HG03045 (cell line): ENCODE results near the gene MIOS.
"Not testable (repeated sequence)": the region's sequence is repeated elsewhere in the genome, so short reads cannot be mapped to it uniquely, and the experiment has no call there.

Experiments
- ATAC-seq: cut with Tn5 transposase; IDR thresholded peaks from one replicate; pipeline ENCODE4 v1.9.1; 2021; ENCODE audit warnings: mild to moderate bottlenecking, moderate library complexity; ENCODE audit not compliant: unreplicated experiment

Gene MIOS

DNA sequence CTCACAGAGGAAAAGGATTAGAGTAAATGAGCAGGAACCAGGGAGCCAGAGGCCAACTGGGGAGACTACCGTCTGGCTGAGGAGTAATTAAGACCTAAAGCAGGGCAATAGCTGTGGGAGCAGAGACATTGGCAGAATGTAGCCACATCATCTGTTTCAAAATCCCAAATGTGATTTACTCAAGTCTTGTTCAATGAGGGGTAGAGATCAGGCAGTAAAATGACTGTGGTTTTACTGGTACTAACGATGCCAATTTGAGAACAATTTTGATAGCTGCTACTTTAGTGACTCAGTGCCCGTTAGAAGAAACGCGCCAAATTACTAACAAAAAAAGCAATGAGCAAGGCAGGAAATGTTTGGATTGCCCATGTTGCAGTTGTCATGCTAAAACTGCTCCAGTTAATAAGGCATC lies 12.7 kb upstream of the MIOS start:
- no peak for ATAC-seq

DNA sequence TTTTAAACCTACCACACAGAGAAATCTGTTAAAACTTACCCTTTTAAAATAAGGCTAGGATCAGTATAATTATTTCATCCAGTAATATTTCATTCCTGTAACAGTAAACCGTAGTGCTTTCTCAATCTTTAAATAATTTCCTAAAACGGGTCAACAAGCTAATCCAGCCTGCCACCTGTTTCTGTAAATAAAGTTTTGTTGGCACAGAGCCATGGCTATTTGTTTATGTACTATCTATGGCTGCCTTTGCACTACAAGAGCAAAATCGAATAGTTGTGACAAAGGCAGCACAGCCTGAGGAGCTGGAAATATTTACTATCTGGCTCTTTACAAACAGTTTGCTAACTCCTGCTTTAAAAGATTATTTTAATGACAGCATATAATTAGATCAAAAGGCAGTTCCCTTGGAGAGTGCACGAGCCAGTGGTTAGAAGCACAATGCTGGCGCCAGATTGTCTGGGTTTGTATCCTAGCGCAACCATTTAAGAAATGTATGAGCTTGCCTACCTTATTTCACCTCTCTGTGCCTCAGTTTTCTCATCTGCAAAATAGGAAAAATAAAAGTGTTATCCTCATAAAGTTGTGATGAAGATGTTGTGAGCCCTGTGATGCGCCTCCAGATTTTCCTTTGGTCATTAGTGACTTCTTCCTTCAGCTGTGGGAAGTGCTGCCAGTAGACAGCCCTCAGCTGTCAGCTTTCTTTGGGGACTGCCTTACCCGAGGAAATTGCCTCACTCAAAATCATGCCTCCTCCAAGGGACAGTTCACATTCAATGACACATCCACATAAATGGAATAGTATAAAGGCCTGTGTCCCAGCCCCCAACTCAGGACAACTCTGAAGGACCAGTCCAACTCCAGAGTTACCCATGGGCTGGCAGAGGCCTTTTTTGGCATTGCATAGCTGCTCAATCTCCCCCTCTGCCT lies 11.8 kb upstream of the MIOS start:
- no peak for ATAC-seq

DNA sequence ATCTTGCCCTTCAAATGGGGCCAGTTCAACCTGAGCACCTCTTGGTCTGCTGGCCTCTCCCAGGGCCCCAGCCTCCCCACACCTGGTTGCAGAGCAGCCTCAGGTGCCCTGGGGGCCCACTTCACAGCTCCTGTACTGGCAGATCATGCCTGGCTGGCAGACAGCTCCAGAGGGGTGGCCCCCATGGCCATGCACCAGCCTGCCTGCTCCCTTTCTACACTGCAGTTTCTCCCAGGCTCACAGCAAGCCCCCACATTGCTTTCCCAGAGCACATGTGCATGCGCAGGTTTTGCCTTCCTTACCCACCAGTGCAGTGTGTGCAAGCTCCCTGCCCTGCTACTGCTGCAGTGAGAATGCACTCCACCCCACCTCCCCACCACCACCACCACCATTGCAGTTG lies 9.8 kb upstream of the MIOS start:
- no peak for ATAC-seq

DNA sequence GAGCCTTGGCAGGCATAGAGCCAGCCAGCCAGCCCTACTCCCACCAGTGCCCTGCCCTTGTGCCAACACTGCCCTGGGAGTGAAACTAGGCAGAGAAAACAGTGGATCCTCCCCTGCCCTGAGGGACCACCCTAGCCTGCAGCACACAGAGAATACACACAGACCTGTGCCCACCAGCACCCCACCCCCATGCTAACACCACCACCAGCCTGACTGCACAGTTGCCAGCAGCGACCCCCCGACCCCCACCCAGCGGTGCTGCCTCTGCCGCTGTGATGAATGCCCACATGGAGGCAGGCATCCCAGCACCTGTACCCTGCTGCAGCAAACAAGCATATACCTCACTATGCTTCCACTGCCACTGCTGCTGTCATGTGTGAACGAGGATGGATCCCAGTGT lies 9.4 kb upstream of the MIOS start:
- ATAC-seq = no peak

DNA sequence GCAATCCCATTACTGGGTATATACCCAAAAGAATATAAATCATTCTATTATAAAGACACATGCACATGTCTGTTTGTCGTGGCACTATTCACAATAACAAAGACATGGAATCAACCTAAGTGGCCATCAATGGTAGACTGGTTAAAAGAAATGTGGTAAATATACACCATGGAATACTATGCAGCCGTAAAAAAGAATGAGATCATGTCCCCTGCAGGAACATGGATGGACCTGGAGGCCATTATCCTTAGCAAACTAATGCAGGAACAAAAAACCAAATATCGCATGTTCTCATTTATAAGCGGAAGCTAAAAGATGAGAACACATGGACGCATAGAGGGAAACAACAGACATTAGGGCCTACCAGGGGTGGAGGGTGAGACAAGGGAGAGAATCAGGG lies 5.1 kb upstream of the MIOS start:
- not testable (repeated sequence) for ATAC-seq

DNA sequence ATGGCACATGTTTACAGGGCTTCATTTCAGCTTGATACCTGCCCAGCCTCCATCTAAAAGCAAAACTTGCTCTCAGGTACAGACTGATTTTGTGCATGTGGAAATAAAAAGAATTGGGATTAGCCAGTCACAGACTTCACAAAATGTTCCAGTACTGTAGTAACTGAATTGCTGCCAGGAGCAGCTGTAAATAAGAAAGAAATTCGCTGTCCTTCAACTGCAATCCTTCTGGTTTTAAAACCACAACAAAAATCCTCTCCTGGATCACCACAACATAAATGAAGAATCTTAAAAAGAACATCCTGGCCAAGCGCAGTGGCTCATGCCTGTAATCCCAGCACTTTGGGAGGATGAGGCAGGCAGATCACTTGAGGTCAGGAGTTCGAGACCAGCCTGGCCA lies 3.9 kb upstream of the MIOS start:
- ATAC-seq = no peak

DNA sequence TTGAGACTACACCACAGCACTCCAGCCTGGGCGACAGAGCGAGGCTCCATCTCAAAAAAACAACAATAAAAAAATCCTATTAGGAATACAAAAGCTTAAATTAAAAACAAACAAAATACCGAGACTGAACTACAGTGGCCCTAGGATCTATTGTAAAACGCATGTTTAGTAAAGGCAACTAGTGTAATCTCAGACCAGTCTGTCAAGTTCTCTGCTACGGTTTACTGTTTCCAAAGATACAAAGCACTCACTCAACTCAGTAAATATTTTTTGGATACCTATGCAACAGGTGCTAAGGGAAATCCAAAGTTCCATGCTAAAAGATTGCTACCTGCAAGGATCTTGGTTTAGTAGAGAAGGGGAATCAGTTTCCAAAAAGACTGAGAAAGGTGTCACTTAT lies 3.4 kb upstream of the MIOS start:
- no peak for ATAC-seq

DNA sequence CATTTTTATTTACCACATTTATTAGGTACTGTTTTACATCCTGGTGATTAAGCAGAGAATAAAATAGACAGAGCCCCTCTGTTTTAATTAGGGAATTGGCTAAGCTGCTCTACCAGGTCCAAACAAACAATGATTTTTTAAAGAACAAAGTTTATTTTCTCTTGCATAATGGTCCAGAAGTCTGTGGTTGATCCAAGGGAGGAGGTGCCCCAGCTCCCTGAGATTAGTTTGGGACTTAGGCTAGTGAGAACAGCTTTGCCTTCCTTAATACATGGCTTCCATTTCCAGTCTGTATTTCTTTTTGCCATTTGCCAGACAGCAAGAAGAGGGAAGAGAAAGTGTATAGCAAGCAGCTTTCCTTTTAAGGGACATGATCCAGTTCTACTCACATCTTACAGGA lies 2.9 kb upstream of the MIOS start:
- ATAC-seq = no peak

DNA sequence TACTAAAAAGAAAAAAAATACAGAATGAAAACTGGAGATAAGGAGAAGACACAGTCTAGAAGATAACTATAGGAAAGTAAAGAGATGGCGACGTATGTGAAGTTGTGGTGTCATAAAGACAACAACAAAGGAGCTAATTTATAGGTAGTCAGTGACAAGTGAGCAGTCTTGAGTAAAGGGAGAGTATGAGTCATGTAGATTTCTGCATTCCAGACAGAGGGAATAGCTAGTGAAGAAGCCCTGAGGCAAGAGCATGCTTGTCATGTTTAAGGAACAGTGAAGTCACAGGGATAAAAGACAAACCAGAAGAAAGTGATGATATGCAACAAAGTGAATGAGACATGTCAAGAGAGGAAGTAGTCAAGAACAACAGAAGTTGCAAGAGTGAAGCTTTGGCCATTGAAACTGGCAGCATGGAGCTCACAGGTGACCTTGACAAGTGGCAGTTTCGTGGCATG lies 2.3 kb upstream of the MIOS start:
- ATAC-seq = no peak

DNA sequence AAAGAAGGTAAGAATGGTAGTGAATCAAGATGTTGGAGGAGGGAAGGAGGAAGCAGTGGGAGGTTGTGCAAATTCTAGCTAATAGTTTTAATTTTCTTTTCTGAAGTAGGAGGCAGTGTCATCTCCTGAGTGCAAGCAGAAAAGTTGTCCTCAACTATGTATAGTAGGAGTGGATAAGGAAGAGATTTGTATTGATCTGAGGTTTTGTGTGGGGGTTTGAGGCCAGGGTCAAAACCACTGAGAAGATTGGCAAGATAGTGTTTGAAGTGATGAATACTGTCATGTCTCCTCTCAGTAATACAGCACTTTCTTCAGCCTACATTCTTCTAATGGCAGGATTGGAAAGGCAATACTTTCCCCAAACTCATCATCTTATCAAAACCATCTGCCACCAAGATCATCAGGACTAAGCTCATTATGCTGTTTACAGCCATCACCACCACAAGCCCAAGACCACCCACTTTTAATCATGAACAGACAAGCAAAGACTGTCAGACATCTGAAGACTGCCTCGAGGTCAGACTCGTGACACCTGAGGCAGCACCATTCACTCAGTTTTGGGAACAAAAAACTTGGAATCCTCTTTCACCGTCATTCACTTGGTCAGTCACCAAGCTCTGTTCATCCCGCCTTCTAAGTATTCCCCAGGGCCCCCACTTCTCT lies 1.5 kb upstream of the MIOS start:
- no peak for ATAC-seq

DNA sequence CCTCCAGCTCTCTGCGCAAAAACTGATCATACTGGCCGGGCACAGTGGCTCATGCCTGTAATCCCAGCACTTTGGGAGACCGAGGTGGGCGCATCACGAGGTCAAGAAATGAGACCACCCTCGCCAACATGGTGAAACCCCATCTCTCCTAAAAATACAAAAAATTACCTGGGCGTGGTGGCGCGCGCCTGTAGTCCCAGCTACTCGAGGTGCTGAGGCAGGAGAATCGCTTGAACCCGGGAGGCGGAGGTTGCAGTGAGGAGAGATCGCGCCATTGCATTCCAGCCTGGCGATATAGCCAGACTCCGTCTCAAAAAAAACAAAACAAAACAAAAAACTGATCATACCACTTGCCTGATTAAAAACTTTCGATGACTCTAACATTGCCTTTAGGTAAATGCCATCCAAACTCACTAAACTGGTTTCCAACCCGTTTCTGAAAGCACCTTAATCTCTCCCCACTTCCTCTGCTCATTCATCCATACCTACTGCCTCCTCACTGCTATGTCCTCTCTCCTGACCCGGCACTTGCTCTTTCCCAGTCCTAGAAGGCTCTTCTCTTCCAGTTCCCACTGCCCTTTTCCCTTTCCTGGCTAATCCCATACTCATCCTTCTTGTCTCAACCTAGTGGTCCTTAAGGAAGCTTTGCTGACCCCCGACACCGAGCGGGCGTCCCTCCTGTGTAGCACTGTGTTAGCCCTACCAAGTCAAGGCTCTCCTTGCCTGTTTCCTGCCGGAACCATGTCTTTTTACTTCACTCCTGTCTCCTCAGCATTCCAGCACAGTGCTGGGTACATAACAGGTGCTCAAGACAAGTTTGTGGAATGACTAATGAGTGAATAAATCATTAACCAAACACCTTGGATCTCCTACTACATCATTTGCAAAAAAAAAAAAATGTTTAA lies 686 bp upstream of the MIOS start:
- ATAC-seq = peak; percentile 7

DNA sequence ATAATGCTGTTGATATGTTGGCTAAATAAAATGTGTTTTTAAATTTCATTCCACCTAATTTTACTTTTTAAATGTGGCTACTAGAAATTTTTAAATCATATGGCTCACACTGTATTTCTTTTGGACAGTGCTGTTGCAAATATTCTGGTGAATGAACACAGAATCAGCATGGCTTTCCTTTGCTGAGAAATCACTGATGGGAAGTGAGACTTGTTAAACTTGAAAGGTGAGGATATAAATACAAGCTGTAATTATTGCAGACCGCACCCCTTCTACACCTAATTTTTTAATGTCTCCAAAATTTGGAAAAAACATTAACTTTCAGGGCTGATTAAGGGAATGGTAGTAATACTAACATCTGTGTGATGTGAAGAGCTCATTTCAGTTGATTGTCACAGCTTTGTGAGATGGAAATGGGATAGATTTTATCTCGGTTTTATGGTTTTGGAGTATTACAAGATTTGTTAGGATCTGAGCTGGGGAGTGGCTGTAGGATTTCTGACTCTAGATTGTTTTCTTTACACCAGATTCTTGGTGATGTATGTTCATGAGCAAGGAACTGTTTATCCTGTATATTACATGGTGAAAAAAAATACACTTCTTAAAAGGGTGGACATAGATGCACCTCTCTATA lies 1.3 kb downstream of the MIOS start:
- no peak for ATAC-seq

DNA sequence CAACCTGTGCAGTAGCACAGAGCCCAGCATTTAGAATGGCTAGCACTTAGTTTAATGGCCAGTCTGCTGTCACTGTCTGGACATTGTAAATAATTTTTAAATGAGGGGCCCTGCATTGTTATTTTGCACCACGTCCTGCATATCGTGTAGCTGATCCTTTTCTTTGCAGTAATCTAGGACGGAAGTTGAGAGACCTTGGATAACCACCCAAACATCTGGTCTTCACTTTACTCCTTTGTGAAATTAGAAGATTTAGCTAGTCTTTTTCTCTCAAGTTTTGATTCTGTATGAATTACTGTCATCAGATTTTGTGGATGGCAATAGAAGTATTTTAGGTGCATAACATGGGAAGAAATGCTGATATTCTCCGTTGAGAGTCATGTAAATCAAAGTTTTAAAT lies 1.9 kb downstream of the MIOS start:
- no peak for ATAC-seq

DNA sequence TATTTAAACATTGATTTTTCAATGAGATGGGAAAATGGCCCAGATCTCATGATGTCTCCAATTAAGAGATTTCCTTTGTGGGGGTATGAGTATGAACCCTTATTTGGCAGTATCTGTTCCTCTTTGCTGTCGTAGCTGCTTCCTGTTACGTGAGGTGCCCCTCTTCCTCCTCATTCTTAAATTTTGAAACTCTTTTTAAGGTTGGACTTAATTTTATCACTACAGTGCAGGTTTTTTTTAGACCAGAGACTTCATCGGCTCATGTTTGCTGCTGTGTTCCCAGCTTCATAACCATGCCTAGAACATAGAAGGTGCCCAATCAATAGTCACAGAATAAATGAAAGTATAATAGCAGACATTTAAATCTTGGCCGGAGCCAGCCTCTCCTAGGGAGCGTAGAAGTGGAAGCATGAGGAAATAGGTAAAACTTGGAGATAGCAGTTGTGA lies 2.4 kb downstream of the MIOS start:
- ATAC-seq = peak; percentile 32

DNA sequence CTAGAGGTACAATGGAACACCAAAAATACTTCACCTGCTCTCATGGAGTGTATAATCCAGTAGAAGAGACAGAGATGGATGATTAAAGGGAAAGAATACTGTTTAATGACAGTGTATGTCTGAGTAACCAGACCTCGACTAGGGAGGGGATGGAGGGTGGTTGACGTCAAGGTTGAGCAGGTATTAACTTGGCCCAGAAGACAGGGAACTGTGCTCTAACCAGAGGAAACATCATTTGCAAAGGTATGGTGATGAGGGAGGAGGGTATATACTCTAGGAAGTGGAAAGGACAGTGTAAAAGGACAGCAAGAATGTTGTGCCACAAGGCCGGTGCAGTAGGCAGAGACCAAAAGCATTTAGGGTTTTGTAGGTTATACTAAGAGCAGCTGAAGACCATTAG lies 2.9 kb downstream of the MIOS start:
- ATAC-seq = no peak

DNA sequence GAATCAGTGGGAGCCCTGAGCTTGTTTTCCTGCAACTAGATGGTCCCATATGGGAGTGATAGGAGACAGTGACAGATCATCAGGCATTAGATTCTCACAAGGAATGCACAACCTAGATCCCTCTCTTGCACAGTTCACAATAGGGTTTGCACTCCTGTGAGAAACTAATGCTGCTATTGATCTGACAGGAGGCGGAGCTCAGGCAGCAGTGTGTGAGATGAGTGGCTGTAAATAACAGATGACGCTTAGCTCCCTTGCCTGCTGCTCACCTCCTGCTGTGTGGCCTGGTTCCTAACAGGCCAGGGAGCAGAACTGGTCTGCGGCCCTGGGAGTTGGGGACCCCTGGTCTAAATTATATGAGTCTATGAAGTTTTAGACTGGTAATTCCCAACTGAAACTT lies 3.9 kb downstream of the MIOS start:
- no peak for ATAC-seq

DNA sequence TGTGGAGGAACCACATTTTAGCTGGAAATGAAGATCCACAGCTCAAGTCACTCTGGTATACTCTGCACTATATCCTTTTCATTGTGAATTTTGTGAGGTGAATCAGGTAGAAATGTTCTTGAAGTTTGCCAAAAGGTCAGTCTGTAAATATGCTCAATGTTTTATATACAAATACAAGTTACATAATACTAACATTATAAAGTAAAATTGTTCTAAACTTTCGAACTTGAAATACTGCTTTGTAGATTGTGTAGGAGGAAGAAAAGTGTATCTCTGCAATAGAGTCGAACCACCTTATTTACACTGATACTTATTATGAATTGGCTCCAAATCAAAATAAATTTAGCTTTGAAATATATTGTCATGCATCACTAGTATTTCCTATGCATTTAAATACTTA lies 7.0 kb downstream of the MIOS start:
- no peak for ATAC-seq

DNA sequence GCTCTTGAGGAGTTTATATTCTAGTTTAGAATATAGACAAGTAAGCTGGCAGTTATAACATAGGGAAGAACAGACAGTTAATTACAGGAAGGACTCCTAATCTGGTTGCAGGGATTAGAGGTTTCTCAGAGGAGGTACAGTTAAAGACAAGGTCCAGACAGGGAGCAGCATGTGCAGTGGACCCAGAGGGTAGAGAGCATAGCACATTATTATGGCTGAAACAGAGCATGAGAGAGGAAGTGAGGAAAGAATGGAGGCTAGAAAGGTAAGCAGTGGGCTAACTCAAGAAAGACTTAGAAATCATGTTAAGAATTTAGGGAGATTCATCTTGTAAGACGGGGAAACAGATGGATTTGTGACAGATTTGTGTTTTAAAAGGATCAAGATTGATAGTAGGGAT lies 9.7 kb downstream of the MIOS start:
- ATAC-seq = no peak

DNA sequence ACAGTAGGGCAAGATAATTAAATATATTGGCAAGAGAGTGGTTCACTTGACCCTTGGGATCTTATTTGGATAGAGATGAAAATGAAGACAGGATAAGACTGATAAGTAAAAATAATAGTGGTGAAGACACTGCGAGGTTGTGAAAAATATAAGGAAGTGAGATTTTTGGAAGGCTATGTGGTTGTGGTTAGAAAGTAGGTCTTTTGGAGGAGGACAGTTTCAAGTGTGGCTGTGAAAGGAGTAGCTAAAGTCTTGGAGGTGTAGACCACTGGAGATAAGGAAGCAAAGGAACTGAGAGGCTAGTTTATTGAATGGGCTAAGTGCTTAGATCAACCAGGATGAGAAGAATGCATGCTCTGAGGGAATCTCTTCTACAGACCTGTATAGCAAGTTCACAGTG lies 11.2 kb downstream of the MIOS start:
- ATAC-seq = no peak

DNA sequence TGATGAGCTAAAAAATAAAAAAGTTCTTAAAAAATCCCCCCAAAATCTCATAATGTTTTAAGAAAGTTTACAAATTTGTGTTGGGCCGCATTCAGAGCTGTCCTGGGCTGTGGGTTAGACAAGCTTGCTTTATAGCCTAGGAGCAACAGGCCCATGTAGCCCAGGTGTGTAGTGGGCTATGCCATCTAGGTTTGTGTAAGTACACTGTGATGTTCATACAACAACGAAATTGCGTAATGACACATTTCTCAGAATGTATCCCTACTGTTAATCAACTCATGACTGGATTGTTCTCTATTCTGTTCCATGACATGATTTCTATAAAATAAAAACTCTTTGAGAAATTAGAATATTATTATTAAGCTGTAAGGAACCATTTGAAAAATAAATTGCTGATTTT lies 13.0 kb downstream of the MIOS start:
- no peak for ATAC-seq
